Measurements from ENCODE around the gene TMEM256. TPM values are rescaled to one million over a fixed set of nuclear protein-coding genes. Genes with fewer than 3 reads are reported as not detected.

The TMEM256 gene
- total RNA-seq, 4 donors from 2014 or later = 45.8 to 98.2 (median 83.2) TPM

GRCh38 chr17:7428557-7428956 is 24.7 kb upstream of the TMEM256 start, which contains the start of gene SPEM3:
TSS of gene SPEM3 (plus strand) at chr17:7428857. CDS start at chr17:7428903, 46 bp downstream.
- DNase-seq (ENCODE audit: low spot score) (no peak), ATAC-seq (ENCODE audit: low FRiP score) (no peak)
- TF ChIP-seq CTCF (IDR thresholded peaks at IDR 0.05) = no peak

- TF ChIP-seq CTCF (IDR thresholded peaks at IDR 0.05) = no peak
- no peak for ATAC-seq (ENCODE audit: low FRiP score)
- no peak for DNase-seq (ENCODE audit: low spot score)
These were observed 23.7 kb upstream of the TMEM256 start for GRCh38 chr17:7427549-7427948.

GRCh38 chr17:7426896-7427489 is 23.1 kb upstream of the TMEM256 start:
- ATAC-seq (ENCODE audit: low FRiP score) = no peak
- TF ChIP-seq CTCF (IDR thresholded peaks at IDR 0.05) = no peak
- no peak for DNase-seq (ENCODE audit: low spot score)

DNA sequence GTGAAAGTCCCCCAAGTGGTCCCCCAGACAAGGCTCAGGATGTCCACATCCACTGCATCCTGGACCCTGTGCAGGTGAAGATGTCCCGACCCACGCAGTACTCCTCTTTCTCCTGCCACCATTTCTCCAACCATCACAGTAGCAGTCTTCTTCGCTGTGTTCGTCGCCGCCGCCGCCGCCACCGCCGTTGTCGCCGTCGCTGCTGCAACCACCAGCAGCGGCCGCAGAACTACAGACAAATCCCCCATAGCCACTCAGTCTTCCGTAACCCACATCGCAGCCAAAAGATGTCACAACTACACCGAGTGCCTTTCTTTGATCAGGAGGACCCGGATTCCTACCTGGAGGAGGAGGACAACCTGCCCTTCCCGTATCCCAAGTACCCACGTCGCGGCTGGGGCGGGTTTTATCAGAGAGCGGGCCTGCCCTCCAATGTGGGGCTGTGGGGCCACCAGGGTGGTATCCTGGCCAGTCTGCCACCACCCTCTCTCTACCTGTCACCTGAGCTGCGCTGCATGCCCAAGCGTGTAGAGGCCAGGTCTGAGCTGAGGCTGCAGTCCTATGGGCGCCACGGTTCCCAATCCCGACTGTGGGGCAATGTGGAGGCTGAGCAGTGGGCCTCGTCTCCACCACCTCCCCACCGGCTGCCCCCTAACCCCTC is 22.4 kb upstream of the TMEM256 start:
- DNase-seq (ENCODE audit: low spot score) = no peak
- ATAC-seq (ENCODE audit: low FRiP score) = no peak
- TF ChIP-seq CTCF (IDR thresholded peaks at IDR 0.05) = no peak

DNA sequence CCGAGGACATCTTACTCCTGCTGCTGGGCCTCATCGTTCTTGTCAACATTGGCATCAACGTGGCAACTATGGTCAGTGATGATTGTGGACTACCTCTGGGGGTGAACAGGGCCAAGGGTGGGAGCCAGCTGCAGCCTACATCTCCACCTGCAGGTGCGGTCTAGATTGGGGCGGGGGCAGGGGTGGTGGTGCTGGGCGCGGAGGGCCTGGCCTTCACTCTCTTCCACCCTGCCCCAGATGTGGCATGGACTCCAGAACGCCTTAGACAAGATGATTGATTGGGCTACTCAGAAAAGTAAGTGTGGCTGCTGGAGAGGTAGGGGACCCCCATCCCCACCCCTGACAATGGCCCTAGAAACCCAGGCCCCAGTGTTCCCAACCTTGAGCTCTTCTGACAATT is 21.9 kb upstream of the TMEM256 start:
- ATAC-seq (ENCODE audit: low FRiP score) (no peak), DNase-seq (ENCODE audit: low spot score) (no peak)
- no peak for TF ChIP-seq CTCF (IDR thresholded peaks at IDR 0.05)

- ATAC-seq (ENCODE audit: low FRiP score) (no peak), DNase-seq (ENCODE audit: low spot score) (no peak)
- TF ChIP-seq CTCF (IDR thresholded peaks at IDR 0.05) = no peak
These were observed 21.4 kb upstream of the TMEM256 start, which contains the start of gene SPEM2 for GRCh38 chr17:7425316-7425715. TSS of gene SPEM2 (plus strand) at chr17:7425616. CDS start at chr17:7425689, 73 bp downstream.

DNA sequence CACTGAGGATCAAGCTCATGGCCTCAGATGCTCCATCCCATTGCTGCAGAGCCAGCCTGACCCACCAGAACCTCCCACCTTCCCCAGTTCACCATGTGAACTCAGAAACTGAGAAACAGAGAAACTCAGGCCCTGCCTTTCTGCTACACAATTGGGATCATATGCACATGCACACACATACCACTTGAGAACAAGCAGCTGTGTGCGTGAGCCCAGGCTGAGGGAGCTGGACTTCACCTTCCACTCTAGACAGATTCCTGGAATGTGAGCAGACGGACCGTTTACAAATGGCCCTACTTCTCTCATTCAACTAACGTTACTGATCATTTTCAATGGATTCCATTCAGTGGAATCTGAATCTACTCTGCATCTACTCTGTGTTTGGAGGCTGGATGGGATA is 19.8 kb upstream of the TMEM256 start:
- ATAC-seq (ENCODE audit: low FRiP score) (no peak), DNase-seq (ENCODE audit: low spot score) (no peak)
- no peak for TF ChIP-seq CTCF (IDR thresholded peaks at IDR 0.05)
